Brain microvascular endothelial cell (primary cell): Measurements from ENCODE around the gene HS1BP3.

Experiments used
- DNase-seq: peaks from one replicate; pipeline ENCODE4 v3.0.0-alpha.2; 2020
- H3K27ac ChIP-seq: fragments of 250-450 bp; sonication (Bioruptor Pico); 2 replicates; pipeline ENCODE4 v1.5.1; 2020; ENCODE audit warnings: mild to moderate bottlenecking, moderate library complexity
- H3K27me3 ChIP-seq: fragments of 250-450 bp; sonication (Bioruptor Pico); replicated peaks from 2 replicates; pipeline ENCODE4 v1.5.1; 2020; ENCODE audit warnings: mild to moderate bottlenecking
- H3K36me3 ChIP-seq: fragments of 250-450 bp; sonication (Bioruptor Pico); replicated peaks from 2 replicates; pipeline ENCODE4 v1.5.1; 2020; ENCODE audit warnings: mild to moderate bottlenecking
- H3K4me3 ChIP-seq: 2 replicates; pipeline ENCODE4 v1.5.1; 2011; ENCODE audit warnings: low read depth, mild to moderate bottlenecking, control low read depth, low read length, moderate library complexity
- in situ Hi-C: cut with HindIII; loops from 2 replicates; pipeline ENCODE4 v1.10.0; 2017; ENCODE audit warnings: low sequenced_read_pairs, low pct_ligation_motif_present
- TF ChIP-seq, protein P1 (sequence below): IDR thresholded peaks from 2 replicates; pipeline ENCODE4 v1.5.1; 2011; ENCODE audit warnings: low read depth, mild to moderate bottlenecking, moderate library complexity, low read length, control low read depth, inconsistent platforms; ENCODE audit errors: missing control alignments

HS1BP3 gene

DNA sequence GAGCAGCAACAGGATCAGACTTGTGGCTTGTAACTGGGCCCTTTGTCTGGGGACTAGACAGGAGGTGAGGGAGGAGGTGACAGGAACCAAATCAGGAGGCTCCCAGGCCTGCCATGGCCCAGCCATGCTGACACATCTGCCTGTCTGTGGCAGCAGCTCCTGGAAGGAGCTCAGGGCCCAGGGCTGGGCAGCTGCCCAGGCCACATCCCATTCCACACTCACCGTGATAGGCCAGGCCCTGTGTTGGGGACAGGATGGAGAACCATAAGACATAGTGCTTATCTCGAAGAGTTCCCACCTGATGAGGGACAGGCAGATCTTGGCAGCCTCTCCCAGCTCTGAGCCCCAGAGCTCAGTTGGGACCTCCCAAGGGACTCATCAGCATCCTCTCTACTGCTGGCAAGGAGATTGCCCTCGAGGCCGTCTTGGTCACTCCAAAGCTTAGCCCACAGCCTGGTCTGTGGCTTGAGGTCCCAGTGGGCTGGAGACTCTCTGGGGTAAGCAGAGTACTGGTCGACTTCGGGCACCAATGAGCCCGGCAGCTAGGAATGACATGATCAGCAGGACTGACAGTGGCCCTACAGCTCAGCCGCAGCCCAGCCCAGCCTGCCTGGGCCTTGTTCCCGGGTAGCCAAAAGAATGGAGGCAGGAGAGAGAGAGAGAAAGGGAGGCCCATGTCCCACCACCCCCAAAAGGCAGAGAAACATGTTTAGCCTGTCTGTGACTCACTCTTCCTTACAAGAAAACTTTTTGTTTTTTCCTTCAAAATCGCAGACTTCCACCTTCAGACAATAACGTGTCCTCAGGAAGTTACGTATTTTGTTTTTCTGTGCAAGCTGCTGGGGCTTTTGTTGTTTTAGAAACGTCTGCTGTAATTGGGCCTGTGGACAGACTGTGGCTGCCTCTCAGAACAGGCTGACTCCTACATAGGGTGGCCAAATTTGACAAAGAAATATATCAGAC is 82.1 kb downstream of the HS1BP3 start:
- TF ChIP-seq, protein P1, sequence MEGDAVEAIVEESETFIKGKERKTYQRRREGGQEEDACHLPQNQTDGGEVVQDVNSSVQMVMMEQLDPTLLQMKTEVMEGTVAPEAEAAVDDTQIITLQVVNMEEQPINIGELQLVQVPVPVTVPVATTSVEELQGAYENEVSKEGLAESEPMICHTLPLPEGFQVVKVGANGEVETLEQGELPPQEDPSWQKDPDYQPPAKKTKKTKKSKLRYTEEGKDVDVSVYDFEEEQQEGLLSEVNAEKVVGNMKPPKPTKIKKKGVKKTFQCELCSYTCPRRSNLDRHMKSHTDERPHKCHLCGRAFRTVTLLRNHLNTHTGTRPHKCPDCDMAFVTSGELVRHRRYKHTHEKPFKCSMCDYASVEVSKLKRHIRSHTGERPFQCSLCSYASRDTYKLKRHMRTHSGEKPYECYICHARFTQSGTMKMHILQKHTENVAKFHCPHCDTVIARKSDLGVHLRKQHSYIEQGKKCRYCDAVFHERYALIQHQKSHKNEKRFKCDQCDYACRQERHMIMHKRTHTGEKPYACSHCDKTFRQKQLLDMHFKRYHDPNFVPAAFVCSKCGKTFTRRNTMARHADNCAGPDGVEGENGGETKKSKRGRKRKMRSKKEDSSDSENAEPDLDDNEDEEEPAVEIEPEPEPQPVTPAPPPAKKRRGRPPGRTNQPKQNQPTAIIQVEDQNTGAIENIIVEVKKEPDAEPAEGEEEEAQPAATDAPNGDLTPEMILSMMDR = no peak
- Histone ChIP-seq H3K27me3 (no peaks in the 10 kb centered on the region), H3K4me3 (no peak overlapping the region), H3K27ac (peak overlapping the region; percentile 63), H3K36me3 (no peaks in the 10 kb centered on the region)
- in situ Hi-C loops = no loop called here
- DNase-seq = peak; percentile 68

DNA sequence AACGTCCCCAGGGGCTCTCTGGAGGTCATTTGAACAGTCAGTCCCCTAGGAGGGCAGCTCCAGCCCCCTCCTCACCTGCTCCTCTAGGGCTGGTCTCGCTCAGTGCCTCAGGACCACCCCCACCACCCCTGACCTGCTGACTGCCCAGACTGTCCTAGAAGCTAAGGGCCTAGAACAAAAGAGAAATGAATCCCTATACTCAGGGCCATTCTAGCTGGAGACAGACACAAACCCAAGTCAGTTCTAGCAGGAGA is 83.0 kb downstream of the HS1BP3 start:
- no peak overlapping the region for H3K4me3 ChIP-seq
- DNase-seq = no peak
- TF ChIP-seq, protein P1 = no peak
- H3K36me3 ChIP-seq = no peaks in the 10 kb centered on the region
- no peak overlapping the region for H3K27ac ChIP-seq
- in situ Hi-C loops = no loop called here
- H3K27me3 ChIP-seq = no peaks in the 10 kb centered on the region
